Fibroblast of pulmonary artery (primary cell): ENCODE measurements around the gene KDM4C.
A peak's percentile ranks its signal among the peaks of the same experiment; 100 is the strongest.

Experiments used
- DNase-seq: peaks from one replicate; pipeline ENCODE4 v3.0.0-alpha.2; 2010; ENCODE audit warnings: low read depth
- H3K4me3 ChIP-seq: replicated peaks from 2 replicates; pipeline ENCODE4 v1.5.1; 2011; ENCODE audit warnings: low read depth, mild to moderate bottlenecking, control low read depth, low read length, moderate library complexity
- CTCF ChIP-seq: IDR thresholded peaks from 2 replicates; pipeline ENCODE4 v1.5.1; 2011; ENCODE audit warnings: mild to moderate bottlenecking, control low read depth, low read length, inconsistent platforms; ENCODE audit errors: missing control alignments

Gene KDM4C

GRCh38 chr9:7153134-7153533 lies 395.4 kb downstream of the KDM4C start:
- no peak overlapping the region for H3K4me3 ChIP-seq
- TF ChIP-seq CTCF, result no peak
- DNase-seq, result no peak

- no peak for TF ChIP-seq CTCF
- DNase-seq, result peak; percentile 81
- no peak overlapping the region for H3K4me3 ChIP-seq
These were observed 395.8 kb downstream of the KDM4C start for GRCh38 chr9:7153566-7153965.

- H3K4me3 ChIP-seq, result no peak overlapping the region
- no peak for DNase-seq
- no peak for TF ChIP-seq CTCF
These were observed 396.3 kb downstream of the KDM4C start for GRCh38 chr9:7154003-7154619.

GRCh38 chr9:7154650-7155049 lies 396.9 kb downstream of the KDM4C start:
- no peak for DNase-seq
- no peak for TF ChIP-seq CTCF
- H3K4me3 ChIP-seq, result no peak overlapping the region

GRCh38 chr9:7161469-7161868 lies 403.7 kb downstream of the KDM4C start:
- DNase-seq, result no peak
- H3K4me3 ChIP-seq, result no peak overlapping the region
- TF ChIP-seq CTCF, result no peak

GRCh38 chr9:7163932-7164331 lies 406.2 kb downstream of the KDM4C start:
- DNase-seq, result no peak
- H3K4me3 ChIP-seq, result no peak overlapping the region
- no peak for TF ChIP-seq CTCF
